ENCODE data around the gene OR2AT4.
"Not testable (repeated sequence)": the region's sequence is repeated elsewhere in the genome, so short reads cannot be mapped to it uniquely, and the experiment has no call there.

OR2AT4 gene

GRCh38 chr11:75096456-75097172, at the start of gene OR2AT4:
TSS of gene OR2AT4 (minus strand) at chr11:75096876.
- no peak for DNase-seq

DNA sequence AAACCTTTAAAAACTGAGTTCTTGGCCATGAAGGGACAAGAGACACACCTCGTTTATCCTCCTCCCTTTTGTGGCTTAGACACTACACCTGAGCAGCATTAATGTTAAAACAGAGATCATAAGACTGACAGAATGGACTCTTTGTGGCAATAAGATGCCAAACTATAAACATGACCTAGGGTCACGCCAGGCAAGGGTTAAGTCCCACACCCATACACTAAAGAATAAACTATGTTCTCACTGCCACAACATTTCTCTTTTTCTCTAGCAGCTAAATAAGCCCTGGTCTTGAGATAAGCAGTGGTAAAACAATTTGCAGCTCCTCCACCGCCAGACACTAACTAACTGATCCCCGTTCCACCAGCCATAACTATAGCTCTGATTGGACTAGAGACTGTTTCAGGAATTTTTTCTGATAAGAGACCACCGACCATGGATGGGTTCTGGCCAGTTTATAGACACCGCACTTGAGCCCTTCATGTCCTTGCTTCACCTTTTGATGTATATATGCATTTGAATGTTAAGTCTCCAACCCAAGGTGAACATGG, 49.4 kb upstream of the OR2AT4 start:
- DNase-seq, result no peak

- DNase-seq, result no peak
These were observed 48.7 kb upstream of the OR2AT4 start for GRCh38 chr11:75145196-75145971.

DNA sequence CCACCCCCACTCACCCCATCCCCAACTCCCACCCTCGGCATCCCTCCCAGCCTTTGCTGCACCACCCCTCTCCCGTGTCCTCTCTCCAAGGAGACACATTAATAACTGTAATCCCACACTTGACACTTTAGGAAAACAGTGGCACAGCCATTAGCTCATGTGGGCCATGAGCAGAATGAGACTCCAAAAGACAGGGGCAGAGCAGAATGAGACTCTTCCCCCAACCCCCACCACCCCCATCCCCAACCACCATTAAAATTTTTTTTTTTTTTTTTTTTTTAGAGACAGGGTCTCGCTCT, 48.0 kb upstream of the OR2AT4 start:
- no peak for DNase-seq

GRCh38 chr11:75143420-75143731, 46.7 kb upstream of the OR2AT4 start:
- no peak for DNase-seq

DNA sequence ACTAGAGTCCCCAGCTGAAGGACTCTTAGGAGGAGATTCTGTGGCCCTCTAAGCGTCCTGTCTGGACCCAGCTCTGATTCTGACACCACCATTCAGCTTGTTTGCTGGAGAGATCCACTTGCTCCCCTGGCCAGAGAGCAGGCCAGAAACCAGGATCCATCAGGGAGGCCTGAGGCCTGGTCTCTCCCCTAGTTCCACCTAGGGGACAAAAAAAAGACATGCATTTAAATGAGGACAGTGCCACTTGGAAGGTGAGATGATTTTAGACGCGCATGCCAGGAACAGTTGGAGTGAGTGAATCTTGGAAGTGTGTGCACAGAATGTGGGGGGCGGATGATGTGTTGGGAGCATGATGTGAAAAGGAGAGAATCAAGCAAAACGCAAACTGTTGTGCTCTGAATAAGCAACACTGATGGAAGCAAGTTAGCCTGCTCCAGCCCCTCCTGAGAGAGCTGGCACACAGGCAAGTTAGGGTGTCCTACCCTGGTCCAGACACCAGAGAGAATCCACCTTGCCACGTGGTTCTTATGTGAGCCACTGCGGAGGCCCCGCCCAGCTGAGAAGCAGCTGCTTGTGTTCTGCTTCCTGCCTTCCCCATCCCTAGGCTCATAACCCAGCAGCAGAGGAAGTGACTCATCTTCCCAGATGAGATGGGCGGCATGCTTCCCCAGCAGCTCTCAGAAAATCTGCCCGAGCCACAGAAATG, 46.2 kb upstream of the OR2AT4 start:
- peak; percentile 72 to 81 for DNase-seq

GRCh38 chr11:75141166-75141565, 44.5 kb upstream of the OR2AT4 start:
- DNase-seq, result no peak

DNA sequence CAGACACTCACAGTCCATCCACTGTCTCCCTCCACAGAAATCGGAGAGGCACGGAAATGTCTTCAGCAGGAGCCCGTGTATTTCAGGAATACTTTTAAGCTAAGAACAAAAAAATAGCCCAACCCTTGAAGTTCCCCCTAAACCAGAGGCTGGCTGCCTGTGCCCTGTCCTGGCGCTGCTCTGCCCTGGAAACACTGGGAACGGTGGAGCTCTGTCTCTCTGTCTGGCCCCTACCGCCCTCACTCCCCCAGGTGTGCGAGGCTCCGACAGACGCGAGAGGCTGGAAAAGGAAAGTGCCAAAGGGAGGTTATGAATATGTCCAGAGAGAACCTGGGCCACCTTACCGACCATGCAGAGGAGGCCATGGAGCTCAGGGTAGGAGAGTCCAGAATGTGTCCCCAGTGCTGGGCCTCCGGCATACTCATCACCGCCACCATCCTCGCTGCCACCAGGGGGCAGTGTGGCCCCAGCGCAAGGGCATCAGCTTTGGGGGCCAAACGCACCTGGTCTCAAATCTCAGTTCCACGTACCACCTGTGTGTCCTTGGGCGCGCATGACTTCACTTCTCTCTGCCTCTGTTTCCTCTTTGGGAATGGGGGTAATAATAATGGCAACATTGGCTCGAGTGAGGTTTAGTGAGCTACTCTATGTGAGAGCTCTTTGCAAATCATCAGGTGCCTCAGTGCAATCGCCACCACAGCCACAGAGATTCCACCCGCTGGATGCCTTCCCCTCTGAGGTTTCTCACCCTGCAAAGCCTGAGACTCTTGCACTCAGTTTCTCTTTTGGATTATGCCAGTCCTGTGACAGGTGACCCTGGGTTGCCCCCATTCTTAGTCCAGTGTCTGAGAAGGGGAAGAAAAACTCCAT, 43.8 kb upstream of the OR2AT4 start:
- peak; percentile 82 to 83 for DNase-seq

DNA sequence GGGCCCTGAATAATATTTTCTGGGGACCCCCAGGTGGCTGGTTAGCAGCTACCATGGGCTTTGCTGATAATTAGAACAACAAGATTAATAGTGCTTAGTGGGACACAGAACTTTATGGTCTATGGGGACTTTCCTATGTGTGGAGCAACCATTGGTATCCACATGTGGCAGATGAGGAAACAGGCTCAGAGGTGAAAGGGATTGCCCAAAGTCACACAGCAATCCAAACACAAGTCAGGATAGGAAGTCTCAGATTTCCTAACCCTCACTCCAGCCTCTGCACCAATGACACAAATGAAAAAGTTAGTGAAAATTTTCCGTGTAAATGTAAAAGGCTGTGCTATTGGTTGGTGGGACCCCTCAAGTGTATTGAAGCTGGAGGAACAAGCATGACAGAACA, 39.0 kb upstream of the OR2AT4 start:
- no peak for DNase-seq

- DNase-seq, result no peak
These were observed 38.5 kb upstream of the OR2AT4 start for GRCh38 chr11:75135021-75135650.

GRCh38 chr11:75133976-75134375, 37.3 kb upstream of the OR2AT4 start:
- DNase-seq, result no peak

DNA sequence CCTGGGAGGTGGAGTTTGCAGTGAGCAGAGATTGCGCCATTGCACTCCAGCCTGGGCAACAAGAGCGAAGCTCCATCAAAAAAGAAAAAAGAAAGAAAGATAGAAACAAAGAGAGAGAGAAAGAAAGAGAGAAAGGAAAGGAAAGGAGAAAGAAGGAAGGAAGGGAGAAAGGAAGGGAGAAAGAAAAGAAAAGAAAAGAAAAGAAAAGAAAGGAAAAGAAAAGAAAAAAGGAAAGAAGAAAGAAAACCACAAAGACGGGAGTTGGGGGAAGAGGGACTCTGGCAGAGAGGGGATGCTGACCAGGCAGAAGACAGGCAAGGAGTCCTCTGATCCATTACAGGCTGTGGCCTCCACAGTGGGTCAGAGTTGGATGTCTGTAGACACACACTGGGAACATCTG, 35.4 kb upstream of the OR2AT4 start:
- DNase-seq, result no peak

DNA sequence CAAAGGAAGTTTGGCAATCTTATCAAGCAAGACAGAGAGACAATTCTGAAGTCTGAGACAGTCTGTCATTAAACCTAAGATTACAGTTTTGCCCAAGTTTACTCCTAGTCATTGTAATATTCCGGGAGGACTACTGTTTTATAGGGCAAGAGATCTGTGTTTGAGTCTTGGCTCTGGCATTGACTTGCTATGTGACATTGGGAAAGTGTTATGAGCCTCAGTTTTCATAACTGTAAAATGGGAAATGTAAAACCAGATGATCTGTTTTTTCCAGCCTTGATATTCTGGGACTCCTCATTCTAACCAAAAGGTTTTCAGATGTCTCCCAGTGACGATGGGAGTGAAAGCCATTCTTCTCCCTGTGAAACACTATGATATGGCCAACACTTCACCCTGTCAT, 29.9 kb upstream of the OR2AT4 start:
- DNase-seq, result no peak

- no peak for DNase-seq
These were observed 21.9 kb upstream of the OR2AT4 start for GRCh38 chr11:75118577-75118976.

DNA sequence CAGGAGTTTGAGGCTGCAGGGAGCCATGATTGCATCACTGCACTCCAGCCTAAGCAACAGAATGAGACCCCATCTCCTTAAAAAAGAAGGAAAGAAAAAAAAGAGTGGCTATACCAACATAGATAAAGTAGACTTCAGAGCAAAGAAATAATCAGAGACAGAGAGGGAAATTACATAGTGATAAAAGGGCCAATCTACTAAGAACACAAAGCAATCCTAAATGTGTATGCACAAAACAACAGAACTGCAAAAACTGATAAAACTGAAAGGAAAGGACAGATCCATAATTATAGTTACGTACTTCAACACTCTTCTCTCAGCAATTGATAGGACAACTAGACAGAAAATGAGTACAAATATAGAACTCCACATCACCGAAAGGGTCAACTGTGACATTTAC, 17.8 kb upstream of the OR2AT4 start:
- no peak for DNase-seq

DNA sequence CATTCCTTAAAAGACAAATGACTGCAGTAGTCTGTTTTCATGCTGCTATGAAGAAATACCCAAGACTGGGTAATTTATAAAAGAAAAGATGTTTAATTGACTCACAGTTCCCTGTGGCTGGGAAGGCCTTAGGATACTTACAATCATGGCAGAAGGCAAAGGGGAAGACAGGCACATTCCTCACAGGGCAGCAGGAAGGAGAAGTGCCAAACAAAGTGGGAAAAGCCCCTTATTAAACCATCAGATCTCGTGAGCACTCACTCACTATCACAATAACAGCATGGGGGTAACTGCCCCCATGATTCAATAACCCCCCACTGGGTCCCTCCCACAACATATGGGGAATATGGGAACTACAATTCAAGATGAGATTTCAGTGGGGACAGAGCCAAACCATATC, 16.4 kb upstream of the OR2AT4 start:
- DNase-seq, result no peak

DNA sequence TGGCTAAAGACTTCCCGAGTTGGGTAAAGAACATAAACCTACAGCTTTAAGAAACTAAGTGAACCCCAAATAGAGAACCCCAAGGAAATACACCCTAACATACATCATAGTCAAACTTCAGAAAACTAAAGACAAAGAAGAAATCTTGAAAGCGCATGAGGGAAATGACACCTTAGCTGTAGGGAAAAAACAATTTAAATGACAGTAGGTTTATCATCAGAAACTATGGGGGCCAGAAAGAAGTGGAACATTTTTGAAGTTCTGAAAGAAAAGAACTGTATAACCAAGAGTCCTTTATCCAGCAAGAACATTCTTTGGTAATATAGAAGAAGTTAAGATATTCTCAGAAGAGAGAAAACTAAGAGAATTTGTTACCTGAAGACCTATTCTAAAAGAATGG, 15.5 kb upstream of the OR2AT4 start:
- no peak for DNase-seq

GRCh38 chr11:75107187-75107586, 10.5 kb upstream of the OR2AT4 start:
- no peak for DNase-seq

DNA sequence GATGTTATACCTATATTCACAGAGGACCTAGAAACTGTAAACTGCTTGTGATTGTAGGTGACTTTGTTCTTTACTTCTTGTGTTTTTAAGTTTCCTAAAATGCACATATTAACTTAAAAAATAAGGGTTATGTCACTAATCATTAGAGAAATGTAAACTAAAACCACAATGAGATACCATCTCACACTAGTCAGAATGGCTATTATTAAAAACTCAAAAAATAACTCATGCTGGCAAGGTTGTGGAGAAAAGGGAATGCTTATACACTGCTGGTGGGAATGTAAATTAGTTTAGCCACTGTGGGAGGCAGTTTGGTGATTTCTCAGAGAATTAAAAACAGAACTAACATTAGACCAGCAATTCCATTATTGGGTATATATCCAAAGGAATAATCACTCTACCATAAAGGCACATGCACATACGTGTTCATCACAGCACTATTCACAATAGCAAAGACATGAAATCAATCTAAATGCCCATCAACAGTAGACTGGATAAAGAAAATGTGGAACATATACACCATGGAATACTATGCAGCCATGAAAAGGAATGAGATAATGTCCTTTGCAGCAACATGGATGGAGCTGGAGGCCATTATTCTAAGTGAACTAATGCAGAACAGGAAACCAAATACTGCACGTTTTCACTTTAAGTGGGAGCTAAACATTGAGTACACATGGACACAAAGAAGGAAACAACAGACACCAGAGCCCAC, 9.4 kb upstream of the OR2AT4 start:
- DNase-seq, result not testable (repeated sequence)

- no peak for DNase-seq
These were observed 8.8 kb upstream of the OR2AT4 start for GRCh38 chr11:75105462-75105925.

- DNase-seq, result no peak
These were observed 6.8 kb upstream of the OR2AT4 start for GRCh38 chr11:75103380-75104026.

All from stimulated activated CD4-positive, alpha-beta T cell treated with anti-CD3 and anti-CD28 coated beads, Interleukin-2, amount 100 ng/mL, for 24 hours (primary cell).